Heart left ventricle (tissue), 16 donors: ENCODE data around the gene EHMT1. TPM values are rescaled to one million over a fixed set of nuclear protein-coding genes. Genes with fewer than 3 reads are reported as not detected.

Source experiments
- ATAC-seq, 4 donors: fragments of 200-7000 bp; cut with Tn5 transposase; one replicate each; pipeline ENCODE4 v1.9.1; 2020 to 2022; ENCODE audit warnings: moderate library complexity in 4 of 4, mild to moderate bottlenecking in 3 of 4, moderate number of reproducible peaks in 1 of 4
- DNase-seq, 5 donors: peaks; one replicate each; pipeline ENCODE4 v3.0.0-alpha.2; 2020
- H3K27ac ChIP-seq, 12 donors: fragments of 200-600 bp; sonication (generic) in 4 of 12; one replicate each; pipeline versions ENCODE4 v1.5.0 to v1.8.0; 2016 to 2022; ENCODE audit warnings: mild to moderate bottlenecking in 2 of 12
- H3K27me3 ChIP-seq, 9 donors: fragments of 200-600 bp; sonication (generic) in 2 of 9; one replicate each; pipeline versions ENCODE4 v1.5.1 to v1.8.0; 2016 to 2022; ENCODE audit warnings: mild to moderate bottlenecking in 3 of 9
- H3K36me3 ChIP-seq, 9 donors: fragments of 200-600 bp; sonication (generic) in 2 of 9; one replicate each; pipeline versions ENCODE4 v1.5.0 to v1.8.0; 2018 to 2022; ENCODE audit warnings: mild to moderate bottlenecking in 2 of 9
- H3K4me1 ChIP-seq, 12 donors: fragments of 200-600 bp; sonication (generic) in 4 of 12; one replicate each; pipeline versions ENCODE4 v1.5.0 to v1.8.0; 2016 to 2022; ENCODE audit warnings: mild to moderate bottlenecking in 3 of 12
- H3K4me3 ChIP-seq, 12 donors: fragments of 200-600 bp; sonication (generic) in 4 of 12; one replicate each; pipeline versions ENCODE4 v1.5.0 to v1.8.0; 2017 to 2022; ENCODE audit warnings: mild to moderate bottlenecking in 9 of 12, moderate library complexity in 4 of 12
- H3K9me3 ChIP-seq, 12 donors: fragments of 200-600 bp; sonication (generic) in 4 of 12; one replicate each; pipeline versions ENCODE4 v1.5.0 to v1.8.0; 2016 to 2022; ENCODE audit warnings: mild to moderate bottlenecking in 1 of 12
- CTCF ChIP-seq, 12 donors: fragments of 200-600 bp; sonication (generic) in 4 of 12; IDR thresholded peaks; one replicate each; pipeline versions ENCODE4 v1.5.0 to v1.8.0; 2018 to 2022; ENCODE audit warnings: antibody characterized with exemption in 12 of 12, mild to moderate bottlenecking in 5 of 12
- POLR2A ChIP-seq, 2 donors: fragments of 450-650 bp; IDR thresholded peaks; one replicate each; pipeline ENCODE4 v1.6.1; 2017; ENCODE audit warnings: antibody characterized with exemption in 2 of 2, mild to moderate bottlenecking in 2 of 2, moderate library complexity in 2 of 2
- WGBS, 4 donors: extraction: QIAGEN DNeasy Blood & Tissue Kit in 2 of 4; methylation state at CpG; one replicate each; pipeline versions ENCODE4 v1.1.5 to v1.1.7; 2013 to 2018; 5-methylcytosine and 5-hydroxymethylcytosine counted together
- intact Hi-C, 10 donors: fragments of 100-400 bp; cut with DNase I; formaldehyde crosslinking; loops; one replicate each; pipeline versions ENCODE4 v1.11.1 to v1.14.2; 2022
- polyA plus RNA-seq, 2 donors: library from polyadenylated mRNA; stranded (reverse); fragments of 200-250 nt; gene quantifications; one replicate each; pipeline ENCODE4 v1.2.3, GENCODE V29; 2013
- total RNA-seq, 9 donors: library from RNA; depleted of rRNA in 2 of 9; stranded (reverse); fragments of >200 nt in 2 of 9; fragmentation: NEBNext Ultra II Directional in 3 of 9; extraction: Animal tissue kit (Norgen Biotek cat#: 25700) in 3 of 9; gene quantifications; one replicate each; pipeline versions ENCODE4 v1.1.0 to v1.2.4, GENCODE V29; 2016 to 2023
- donor health status: ischemic (EF 13 %, LVEDD 7.1; RV severe dilation, severe dysfunction).
- donor health status: healthy with polysubstance abuse.
- donor health status: DM: no; HTN: yes; CAD: no.
- donor health status: DM: no; HTN: no; CAD: no.
- donor health status: ischemic (EF 25% LVEDD 6.9; RV normal size, moderate dysfunction).
- donor health status: ischemic (EF 25% LVEDD 5.7; RV mildly dilated, moderate dysfunction).
- donor health status: healthy.
- donor health status: DM: yes; HTN: yes; CAD: no.
- donor health status: ischemic (EF 35%, LVEDD 5.7; RV mildly dilated, moderate dysfunction).
- donor health status: nonischemic (EF 11% LVEDD 7.7; RV severe dilation, severe dysfunction).
- donor health status: DM: yes; HTN: yes; CAD: no.
- donor health status: PGD.
- donor health status: ischemic (EF 29% LVEDD 5.4; RV normal size, mild dysfunction).
- donor health status: nonischemic (EF 23%, LVEDD 6.1; RV moderate dilation, normal function).

The EHMT1 gene
- total and polyA plus RNA-seq, 11 donors, result 24.5 to 55.9 (median 28.9) TPM

- no peak overlapping the region for H3K27ac ChIP-seq
- H3K4me1 ChIP-seq, result peaks cover 5 to 22% (median 13%) of the 10 kb centered on the region in 12 donors
- TF ChIP-seq CTCF (IDR thresholded peaks at IDR 0.05) (peak in 7 of 12 donors; percentile 10 to 31 (median 22)), POLR2A (IDR thresholded peaks at IDR 0.05) (no peak)
- DNase-seq (peak in 1 of 5 donors; percentile 19), ATAC-seq (no peak)
- WGBS, 4 donors, result 73 to 83% (median 80%) methylated on average over 15 to 20 of the region's 20 CpGs
- no peak overlapping the region for H3K4me3 ChIP-seq
- peaks cover 0 to 48% (median 42%) of the 10 kb centered on the region in 9 donors for H3K36me3 ChIP-seq
- no peaks in the 10 kb centered on the region for H3K9me3 ChIP-seq
- no peaks in the 10 kb centered on the region for H3K27me3 ChIP-seq
- intact Hi-C loops, result no loop called here
These were observed 36.4 kb upstream of the EHMT1 start for GRCh38 chr9:137582286-137582860.

- Histone ChIP-seq H3K4me1 (peaks cover 0 to 14% (median 5%) of the 10 kb centered on the region in 12 donors), H3K36me3 (peaks cover 0 to 57% (median 51%) of the 10 kb centered on the region in 9 donors), H3K9me3 (no peaks in the 10 kb centered on the region), H3K27ac (no peak overlapping the region), H3K4me3 (no peak overlapping the region), H3K27me3 (no peaks in the 10 kb centered on the region)
- intact Hi-C loops, result no loop called here
- DNase-seq (no peak), ATAC-seq (no peak)
- TF ChIP-seq POLR2A (IDR thresholded peaks at IDR 0.05) (no peak), CTCF (IDR thresholded peaks at IDR 0.05) (no peak)
- 85 to 88% (median 86%) methylated on average over 14 of the region's 14 CpGs for WGBS, 4 donors
These were observed 35.5 kb upstream of the EHMT1 start for GRCh38 chr9:137583347-137583746.

- Histone ChIP-seq H3K4me1 (peaks cover 0 to 17% (median 6%) of the 10 kb centered on the region in 12 donors), H3K4me3 (no peak overlapping the region), H3K9me3 (no peaks in the 10 kb centered on the region), H3K27me3 (no peaks in the 10 kb centered on the region), H3K36me3 (peaks cover 0 to 57% (median 51%) of the 10 kb centered on the region in 9 donors), H3K27ac (no peak overlapping the region)
- DNase-seq, result peak in 1 of 5 donors; percentile 20
- 82 to 100% (median 85%) methylated on average over 2 to 8 of the region's 8 CpGs for WGBS, 4 donors
- ATAC-seq, result no peak
- TF ChIP-seq CTCF (IDR thresholded peaks at IDR 0.05) (no peak), POLR2A (IDR thresholded peaks at IDR 0.05) (no peak)
- intact Hi-C loops, result no loop called here
These were observed 34.8 kb upstream of the EHMT1 start for GRCh38 chr9:137583957-137584356.

DNA sequence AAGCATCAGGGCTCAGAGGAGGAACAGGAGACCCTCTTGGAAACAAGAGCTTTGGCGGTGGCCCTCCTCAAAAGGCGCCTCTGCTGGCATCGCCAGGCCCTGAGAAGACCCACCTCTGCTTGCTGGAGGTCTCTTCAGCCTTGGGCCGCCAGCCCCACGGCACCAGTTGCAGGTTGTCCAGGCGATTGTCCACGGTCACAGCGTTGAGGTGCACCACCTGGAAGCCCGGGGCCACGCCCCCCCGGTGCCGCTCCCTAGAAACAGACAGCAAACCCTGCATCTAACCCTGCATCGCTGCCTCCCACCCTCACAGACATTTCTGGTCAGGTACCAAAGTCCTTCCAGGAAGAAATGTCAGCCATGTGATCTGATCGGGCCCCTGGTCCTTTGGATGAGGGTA lies 32.0 kb upstream of the EHMT1 start:
- DNase-seq (peak in 2 of 5 donors; percentile 13 to 15), ATAC-seq (no peak)
- Histone ChIP-seq H3K27ac (no peak overlapping the region), H3K36me3 (peaks cover 0 to 52% (median 45%) of the 10 kb centered on the region in 9 donors), H3K4me1 (peaks cover 0 to 26% (median 13%) of the 10 kb centered on the region in 12 donors), H3K4me3 (no peak overlapping the region), H3K27me3 (no peaks in the 10 kb centered on the region), H3K9me3 (no peaks in the 10 kb centered on the region)
- WGBS, 4 donors, result 95 to 99% (median 96%) methylated on average over 5 to 14 of the region's 14 CpGs
- TF ChIP-seq POLR2A (IDR thresholded peaks at IDR 0.05), result no peak
- no peak for TF ChIP-seq CTCF (IDR thresholded peaks at IDR 0.05)
- intact Hi-C loops, result no loop called here
